Measurements from ENCODE around the gene TCERG1L.

Gene TCERG1L

GRCh38 chr10:131253931-131254858 lies 57.3 kb downstream of the TCERG1L start:
- H3K36me3 ChIP-seq (ENCODE audit: insufficient read depth, low read length): no peaks in the 10 kb centered on the region
- TF ChIP-seq EZH2phosphoT487 (IDR thresholded peaks at IDR 0.05; ENCODE audit: borderline replicate concordance) (no peak), CTCF (conservative IDR thresholded peaks at IDR 0.05; ENCODE audit: low read length) (no peak)
- H3K27me3 ChIP-seq (ENCODE audit: insufficient read depth, low read length, poor library complexity, severe bottlenecking): no peaks in the 10 kb centered on the region
- H2AFZ ChIP-seq (ENCODE audit: low read length): no peak overlapping the region
- H4K20me1 ChIP-seq (ENCODE audit: insufficient read depth, low read length, poor library complexity, severe bottlenecking): no peaks in the 10 kb centered on the region
- H3F3A ChIP-seq (ENCODE audit: low read depth): no peaks in the 10 kb centered on the region
- no peaks in the 10 kb centered on the region for H3K9me2 ChIP-seq (replicated peaks; ENCODE audit: low read depth, low read length)
- no peaks in the 10 kb centered on the region for H3K79me2 ChIP-seq (ENCODE audit: insufficient read depth, low read length)
- H3K9me3 ChIP-seq (ENCODE audit: insufficient read depth, low read depth, low read length): peaks cover 15% of the 10 kb centered on the region; the same call in 1 of the 2 replicates
- H3K4me3 ChIP-seq (ENCODE audit: low read length, poor library complexity, severe bottlenecking): no peak overlapping the region
- H3K4me1 ChIP-seq (ENCODE audit: insufficient read depth, low read length, poor library complexity, severe bottlenecking): no peaks in the 10 kb centered on the region
- no peak overlapping the region for H3K9ac ChIP-seq (ENCODE audit: low read depth, low read length, poor library complexity, severe bottlenecking)
- no peak overlapping the region for H3K4me2 ChIP-seq (ENCODE audit: low read depth, low read length, poor library complexity, severe bottlenecking)

- Histone ChIP-seq H3K9me3 (ENCODE audit: insufficient read depth, low read depth, low read length) (peaks cover 12% of the 10 kb centered on the region; the same call in 1 of the 2 replicates), H3F3A (ENCODE audit: low read depth) (no peaks in the 10 kb centered on the region), H3K9me2 (replicated peaks; ENCODE audit: low read depth, low read length) (no peaks in the 10 kb centered on the region), H3K4me2 (ENCODE audit: low read depth, low read length, poor library complexity, severe bottlenecking) (no peak overlapping the region), H3K79me2 (ENCODE audit: insufficient read depth, low read length) (no peaks in the 10 kb centered on the region), H4K20me1 (ENCODE audit: insufficient read depth, low read length, poor library complexity, severe bottlenecking) (no peaks in the 10 kb centered on the region), H3K4me3 (ENCODE audit: low read length, poor library complexity, severe bottlenecking) (no peak overlapping the region), H3K27me3 (ENCODE audit: insufficient read depth, low read length, poor library complexity, severe bottlenecking) (no peaks in the 10 kb centered on the region), H3K36me3 (ENCODE audit: insufficient read depth, low read length) (no peaks in the 10 kb centered on the region), H2AFZ (ENCODE audit: low read length) (no peak overlapping the region), H3K4me1 (ENCODE audit: insufficient read depth, low read length, poor library complexity, severe bottlenecking) (no peaks in the 10 kb centered on the region), H3K9ac (ENCODE audit: low read depth, low read length, poor library complexity, severe bottlenecking) (no peak overlapping the region)
- no peak for TF ChIP-seq CTCF (conservative IDR thresholded peaks at IDR 0.05; ENCODE audit: low read length)
- TF ChIP-seq EZH2phosphoT487 (IDR thresholded peaks at IDR 0.05; ENCODE audit: borderline replicate concordance): no peak
Observed at GRCh38 chr10:131252567-131253276, 58.8 kb downstream of the TCERG1L start.

- Histone ChIP-seq H3K27me3 (ENCODE audit: insufficient read depth, low read length, poor library complexity, severe bottlenecking) (no peaks in the 10 kb centered on the region), H3K4me1 (ENCODE audit: insufficient read depth, low read length, poor library complexity, severe bottlenecking) (no peaks in the 10 kb centered on the region), H2AFZ (ENCODE audit: low read length) (no peak overlapping the region), H3K9me3 (ENCODE audit: insufficient read depth, low read depth, low read length) (peaks cover 12% of the 10 kb centered on the region; the same call in 1 of the 2 replicates), H3K79me2 (ENCODE audit: insufficient read depth, low read length) (no peaks in the 10 kb centered on the region), H3K4me2 (ENCODE audit: low read depth, low read length, poor library complexity, severe bottlenecking) (no peak overlapping the region), H4K20me1 (ENCODE audit: insufficient read depth, low read length, poor library complexity, severe bottlenecking) (no peaks in the 10 kb centered on the region), H3K4me3 (ENCODE audit: low read length, poor library complexity, severe bottlenecking) (no peak overlapping the region), H3K36me3 (ENCODE audit: insufficient read depth, low read length) (no peaks in the 10 kb centered on the region), H3F3A (ENCODE audit: low read depth) (no peaks in the 10 kb centered on the region), H3K9ac (ENCODE audit: low read depth, low read length, poor library complexity, severe bottlenecking) (no peak overlapping the region), H3K9me2 (replicated peaks; ENCODE audit: low read depth, low read length) (no peaks in the 10 kb centered on the region)
- TF ChIP-seq EZH2phosphoT487 (IDR thresholded peaks at IDR 0.05; ENCODE audit: borderline replicate concordance) (no peak), CTCF (conservative IDR thresholded peaks at IDR 0.05; ENCODE audit: low read length) (no peak)
Observed at GRCh38 chr10:131251146-131251541, 60.4 kb downstream of the TCERG1L start.
